Spleen (tissue), 11 donors: Measurements from ENCODE around the gene EPHB2. TPM values are rescaled to one million over a fixed set of nuclear protein-coding genes. Genes with fewer than 3 reads are reported as not detected.
"Not testable (repeated sequence)": the region's sequence is repeated elsewhere in the genome, so short reads cannot be mapped to it uniquely, and the experiment has no call there.

Experiments
- DNase-seq: peaks from one replicate; pipeline ENCODE4 v3.0.0-alpha.2; 2020
- H3K27ac ChIP-seq, 8 donors: fragments of 200-600 bp; sonication (generic) in 7 of 8; 1 replicate in 4 of 8; 2 replicates in 4 of 8; pipeline versions ENCODE4 v1.5.0 to v1.8.0; 2016 to 2021; ENCODE audit warnings: inconsistent platforms in 4 of 8, mild to moderate bottlenecking in 4 of 8, moderate library complexity in 1 of 8
- H3K27me3 ChIP-seq, 7 donors: fragments of 200-600 bp; sonication (generic) in 6 of 7; replicated peaks in 1 of 7; 1 replicate in 4 of 7; 2 replicates in 3 of 7; pipeline versions ENCODE4 v1.5.0 to v1.8.0; 2016 to 2021; ENCODE audit warnings: inconsistent platforms in 3 of 7, mild to moderate bottlenecking in 1 of 7
- H3K36me3 ChIP-seq, 6 donors: fragments of 200-600 bp; sonication (generic) in 5 of 6; 1 replicate in 4 of 6; 2 replicates in 2 of 6; pipeline versions ENCODE4 v1.5.0 to v1.8.0; 2016 to 2021; ENCODE audit warnings: inconsistent platforms in 2 of 6
- H3K4me1 ChIP-seq, 6 donors: fragments of 200-600 bp; sonication (generic) in 5 of 6; 1 replicate in 3 of 6; 2 replicates in 3 of 6; pipeline versions ENCODE4 v1.5.0 to v1.8.0; 2016 to 2021; ENCODE audit warnings: inconsistent platforms in 3 of 6
- H3K4me3 ChIP-seq, 8 donors: fragments of 200-600 bp; sonication (generic) in 7 of 8; 1 replicate in 4 of 8; 2 replicates in 4 of 8; pipeline versions ENCODE4 v1.5.0 to v1.8.0; 2016 to 2021; ENCODE audit warnings: inconsistent platforms in 4 of 8, mild to moderate bottlenecking in 4 of 8, moderate library complexity in 2 of 8
- H3K9me3 ChIP-seq, 8 donors: fragments of 200-600 bp; sonication (generic) in 7 of 8; 1 replicate in 4 of 8; 2 replicates in 4 of 8; pipeline versions ENCODE4 v1.5.0 to v1.8.0; 2016 to 2021; ENCODE audit warnings: inconsistent platforms in 4 of 8
- CTCF ChIP-seq, 11 experiments: fragments of 200-600 bp in 7 of 11; fragments of 450-650 bp in 4 of 11; sonication (generic) in 4 of 11; IDR thresholded peaks in 8 of 11; conservative IDR thresholded peaks in 3 of 11; 1 replicate in 7 of 11; 2 replicates in 4 of 11; pipeline versions ENCODE4 v1.4.0 to v1.8.0; 2016 to 2021; ENCODE audit warnings: antibody characterized with exemption in 11 of 11, inconsistent platforms in 4 of 11, mild to moderate bottlenecking in 1 of 11
- POLR2A ChIP-seq, 3 donors: fragments of 450-650 bp; IDR thresholded peaks; one replicate each; pipeline ENCODE4 v1.5.1; 2017; ENCODE audit warnings: antibody characterized with exemption in 3 of 3, mild to moderate bottlenecking in 1 of 3
- POLR2AphosphoS5 ChIP-seq, 3 donors: sonication (generic); formaldehyde crosslinking; IDR thresholded peaks; one replicate each; pipeline ENCODE4 v1.5.1; 2017; ENCODE audit warnings: antibody characterized with exemption in 3 of 3
- WGBS, 5 donors: extraction: QIAGEN DNeasy Blood & Tissue Kit in 3 of 5; methylation state at CpG; one replicate each; pipeline versions ENCODE4 v1.1.5 to v1.1.7; 2013 to 2018; 5-methylcytosine and 5-hydroxymethylcytosine counted together
- intact Hi-C: fragments of 100-400 bp; cut with DNase I; formaldehyde crosslinking; loops from one replicate; pipeline ENCODE4 v1.15.0; 2023; ENCODE audit warnings: low total_unique reads
- polyA plus RNA-seq, 3 donors: library from polyadenylated mRNA; stranded (reverse); fragments of 200-250 nt; gene quantifications; one replicate each; pipeline ENCODE4 v1.2.1, GENCODE V29; 2013
- total RNA-seq, 7 donors: library from RNA; depleted of rRNA in 3 of 7; stranded (reverse); fragments of >200 nt in 3 of 7; fragmentation: NEBNext Ultra II Directional in 4 of 7; extraction: Animal tissue kit (Norgen Biotek cat#: 25700) in 4 of 7; gene quantifications; one replicate each; pipeline versions ENCODE4 v1.1.0 to v1.2.1, GENCODE V29; 2016 to 2021
- donor health status: healthy with polysubstance abuse.
- donor health status: DM: no; HTN: no; CAD: no; lungs with moderate emphysema.
- donor health status: DM: no; HTN: no; CAD: no.
- donor health status: Bipolar disorder and iron deficiency.
- donor health status: healthy.
- donor health status: DM: no; HTN: no; CAD: no.
- donor health status: DM: yes; HTN: yes; CAD: no.

Gene EPHB2
- total and polyA plus RNA-seq, 10 donors: 0.67 to 9.3 (median 6.3) TPM

- Histone ChIP-seq H3K4me3 (no peak overlapping the region), H3K9me3 (no peaks in the 10 kb centered on the region), H3K36me3 (no peaks in the 10 kb centered on the region), H3K27me3 (peaks cover 0 to 9% (median 1%) of the 10 kb centered on the region in 7 donors), H3K4me1 (peaks cover 0 to 26% (median 8%) of the 10 kb centered on the region in 6 donors), H3K27ac (no peak overlapping the region)
- peak; percentile 84 for DNase-seq
- 72 to 88% (median 80%) methylated on average over 2 of the region's 2 CpGs for WGBS, 5 donors
- TF ChIP-seq POLR2AphosphoS5 (IDR thresholded peaks at IDR 0.05) (no peak), CTCF (IDR thresholded peaks at IDR 0.05 in 8 of 11, conservative IDR thresholded peaks at IDR 0.05 in 3 of 11) (peak; percentile 46 to 92 (median 83))
- intact Hi-C loops: loop anchor here (10.0 kb wide), 2 partner anchors 180 to 230 kb away; no protein-coding TSS in a partner anchor
Measured at GRCh38 chr1:22704440-22705067, 6.1 kb upstream of the EPHB2 start.

GRCh38 chr1:22705586-22705985, 5.1 kb upstream of the EPHB2 start:
- Histone ChIP-seq H3K36me3 (no peaks in the 10 kb centered on the region), H3K4me3 (no peak overlapping the region), H3K4me1 (peaks cover 0 to 35% (median 15%) of the 10 kb centered on the region in 6 donors), H3K9me3 (no peaks in the 10 kb centered on the region), H3K27ac (no peak overlapping the region), H3K27me3 (peaks cover 0 to 19% (median 9%) of the 10 kb centered on the region in 7 donors)
- no peak for TF ChIP-seq POLR2AphosphoS5 (IDR thresholded peaks at IDR 0.05)
- TF ChIP-seq CTCF (IDR thresholded peaks at IDR 0.05 in 8 of 11, conservative IDR thresholded peaks at IDR 0.05 in 3 of 11): no peak
- TF ChIP-seq POLR2A (IDR thresholded peaks at IDR 0.05): no peak
- intact Hi-C loops: loop anchor here (10.0 kb wide), 2 partner anchors 179 to 229 kb away; no protein-coding TSS in a partner anchor
- no peak for DNase-seq

GRCh38 chr1:22706100-22706499, 4.5 kb upstream of the EPHB2 start:
- intact Hi-C loops: loop anchor here (10.0 kb wide), 2 partner anchors 179 to 229 kb away; no protein-coding TSS in a partner anchor
- Histone ChIP-seq H3K27me3 (peaks cover 0 to 21% (median 9%) of the 10 kb centered on the region in 7 donors), H3K4me1 (peaks cover 0 to 35% (median 15%) of the 10 kb centered on the region in 6 donors)
- DNase-seq: peak; percentile 12
- not testable (repeated sequence) for H3K4me3 ChIP-seq, H3K27ac ChIP-seq, H3K36me3 ChIP-seq, H3K9me3 ChIP-seq
- 87 to 95% (median 90%) methylated on average over 4 of the region's 4 CpGs for whole genome bisulfite sequencing, 5 donors

- no peak for DNase-seq
- Histone ChIP-seq H3K27ac (no peak overlapping the region), H3K4me1 (peaks cover 0 to 50% (median 24%) of the 10 kb centered on the region in 6 donors), H3K4me3 (no peak overlapping the region), H3K36me3 (no peaks in the 10 kb centered on the region), H3K9me3 (no peaks in the 10 kb centered on the region), H3K27me3 (peaks cover 0 to 47% (median 25%) of the 10 kb centered on the region in 7 donors)
- intact Hi-C loops: loop anchor here (10.0 kb wide), 2 partner anchors 176 to 226 kb away; no protein-coding TSS in a partner anchor
- TF ChIP-seq POLR2A (IDR thresholded peaks at IDR 0.05) (no peak), POLR2AphosphoS5 (IDR thresholded peaks at IDR 0.05) (no peak), CTCF (IDR thresholded peaks at IDR 0.05 in 8 of 11, conservative IDR thresholded peaks at IDR 0.05 in 3 of 11) (no peak)
Measured at GRCh38 chr1:22708777-22709176, 1.9 kb upstream of the EPHB2 start.
